ENCODE results near the gene SNX9. TPM values are rescaled to one million over a fixed set of nuclear protein-coding genes. Genes with fewer than 3 reads are reported as not detected.
A peak's percentile ranks its signal among the peaks of the same experiment; 100 is the strongest.
"Not testable (repeated sequence)": the region's sequence is repeated elsewhere in the genome, so short reads cannot be mapped to it uniquely, and the experiment has no call there.

The SNX9 gene
- total RNA-seq, 1 donor from 2014 or later: 14.7 TPM

DNA sequence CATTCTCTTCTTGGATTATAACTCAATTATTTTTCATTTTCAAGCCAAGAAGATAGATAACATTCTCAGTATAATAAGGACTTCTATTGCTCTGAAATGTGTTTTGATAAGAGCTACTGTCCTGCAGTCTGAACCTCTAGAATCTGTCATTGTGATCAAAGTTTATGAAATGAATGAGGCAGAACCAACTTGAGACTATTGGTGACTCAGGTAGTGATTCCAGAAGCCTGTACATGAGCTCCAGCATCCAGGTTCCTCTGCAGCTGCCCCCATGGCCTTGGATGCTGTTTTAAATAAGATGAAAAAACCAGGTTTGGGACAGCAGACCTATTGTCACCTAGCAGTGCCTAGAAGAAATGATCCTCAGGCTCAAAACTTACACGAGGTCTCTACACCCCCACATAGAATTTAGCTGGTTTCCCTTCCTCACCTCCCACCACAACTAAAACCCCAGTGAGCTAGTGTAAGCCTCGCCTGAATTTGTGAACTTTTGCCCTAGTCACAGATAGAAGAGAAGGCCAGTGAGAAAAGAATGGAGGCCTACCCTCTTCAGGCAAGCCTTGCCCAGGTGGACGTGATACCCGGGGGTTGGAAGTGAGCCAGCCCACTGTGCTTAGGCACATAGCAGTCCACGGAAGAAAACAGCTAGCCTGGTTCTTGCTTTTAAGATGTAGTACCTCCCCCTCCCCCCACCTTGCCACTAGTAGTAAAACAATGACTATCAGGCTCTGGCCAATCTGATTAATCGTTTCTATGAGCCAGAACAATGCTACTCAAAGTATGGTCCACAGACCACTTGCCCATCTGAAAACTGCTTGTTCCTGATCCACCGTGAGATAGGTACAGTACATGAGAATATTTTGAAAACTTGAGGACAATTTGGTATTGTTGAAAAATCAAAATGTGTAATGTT lies 85.6 kb downstream of the SNX9 start:
- DNase-seq (ENCODE audit: low spot score in 2 of 2) (no peak), FAIRE-seq (no peak)

DNA sequence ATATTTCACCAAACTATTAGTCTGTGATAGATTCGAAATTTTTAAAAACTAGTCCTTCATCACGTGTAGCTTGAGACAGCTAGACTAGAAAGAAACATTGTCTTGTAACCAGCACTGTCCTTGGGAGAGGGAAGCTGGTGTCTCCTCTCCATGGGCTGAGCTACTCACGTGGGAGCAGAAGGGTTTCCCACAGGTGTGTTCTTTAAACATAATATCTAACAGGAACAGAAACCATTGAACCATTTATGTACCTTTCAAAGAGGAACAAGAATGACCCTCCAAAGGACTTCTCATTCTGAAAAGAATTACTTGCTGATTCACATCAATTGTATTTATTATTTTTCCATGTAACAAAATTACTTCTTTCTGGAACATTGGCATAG lies 86.2 kb downstream of the SNX9 start:
- DNase-seq (ENCODE audit: low spot score in 2 of 2) (no peak), FAIRE-seq (no peak)

DNA sequence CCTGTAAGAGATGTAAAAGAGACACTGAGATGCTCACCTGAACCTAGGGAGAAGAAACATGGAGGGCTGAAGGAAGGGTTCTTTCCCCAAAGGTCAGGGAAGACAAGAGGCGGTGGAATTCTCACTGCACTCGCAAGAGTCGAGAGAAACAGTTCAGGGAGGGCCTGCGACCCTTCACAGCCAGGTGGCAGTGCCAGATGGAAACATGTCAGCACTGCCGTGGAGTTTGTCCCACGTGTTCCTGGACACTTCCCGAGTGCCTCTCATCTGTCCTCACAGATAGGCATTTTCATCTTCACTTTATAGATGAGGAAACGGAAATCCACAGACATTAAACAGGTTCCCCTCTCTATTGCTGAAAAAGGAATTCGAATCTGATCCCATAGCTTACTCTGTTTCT lies 88.2 kb downstream of the SNX9 start:
- no peak for DNase-seq (ENCODE audit: low spot score in 2 of 2)
- FAIRE-seq: no peak

DNA sequence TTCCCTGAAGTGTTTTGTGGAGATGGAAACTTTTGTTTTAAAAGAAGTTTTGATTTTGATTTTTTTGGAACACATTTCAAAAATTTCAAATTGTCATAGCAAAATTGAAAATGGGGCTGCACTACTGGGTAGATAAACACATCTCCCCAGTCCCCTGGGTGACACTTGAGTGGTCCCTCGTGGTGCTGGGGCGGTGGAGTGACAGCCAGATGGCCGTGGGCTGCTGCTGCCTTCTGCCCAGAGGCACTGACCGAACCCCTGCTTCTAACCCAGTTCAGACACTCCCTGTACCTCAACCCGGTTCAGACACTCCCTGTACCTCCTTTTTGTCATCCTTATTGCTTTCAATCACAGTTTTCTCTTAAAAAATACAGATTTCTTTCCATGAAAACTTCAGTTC lies 88.7 kb downstream of the SNX9 start:
- DNase-seq (ENCODE audit: low spot score in 2 of 2) (no peak), FAIRE-seq (no peak)

DNA sequence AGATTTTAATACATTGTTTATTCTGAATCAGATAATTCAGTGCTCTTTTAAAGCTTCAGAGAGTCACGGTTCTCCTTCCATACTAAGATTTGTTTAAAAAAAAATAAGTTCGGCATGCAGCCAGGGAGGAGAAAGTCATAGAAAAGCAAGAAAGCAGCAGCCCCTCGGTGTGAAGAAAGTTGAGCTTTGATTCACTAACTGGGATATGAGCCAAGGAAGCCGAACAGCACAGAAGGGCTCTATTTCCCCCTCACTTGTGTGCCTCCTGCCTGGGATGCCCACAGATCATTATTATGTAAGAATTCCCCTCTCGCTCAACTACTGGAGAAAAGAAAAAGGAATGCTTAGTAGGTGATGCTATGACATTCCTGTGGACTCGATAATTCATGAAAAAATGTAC lies 89.3 kb downstream of the SNX9 start:
- DNase-seq (ENCODE audit: low spot score in 2 of 2) (peak; percentile 13 to 56), FAIRE-seq (no peak)

DNA sequence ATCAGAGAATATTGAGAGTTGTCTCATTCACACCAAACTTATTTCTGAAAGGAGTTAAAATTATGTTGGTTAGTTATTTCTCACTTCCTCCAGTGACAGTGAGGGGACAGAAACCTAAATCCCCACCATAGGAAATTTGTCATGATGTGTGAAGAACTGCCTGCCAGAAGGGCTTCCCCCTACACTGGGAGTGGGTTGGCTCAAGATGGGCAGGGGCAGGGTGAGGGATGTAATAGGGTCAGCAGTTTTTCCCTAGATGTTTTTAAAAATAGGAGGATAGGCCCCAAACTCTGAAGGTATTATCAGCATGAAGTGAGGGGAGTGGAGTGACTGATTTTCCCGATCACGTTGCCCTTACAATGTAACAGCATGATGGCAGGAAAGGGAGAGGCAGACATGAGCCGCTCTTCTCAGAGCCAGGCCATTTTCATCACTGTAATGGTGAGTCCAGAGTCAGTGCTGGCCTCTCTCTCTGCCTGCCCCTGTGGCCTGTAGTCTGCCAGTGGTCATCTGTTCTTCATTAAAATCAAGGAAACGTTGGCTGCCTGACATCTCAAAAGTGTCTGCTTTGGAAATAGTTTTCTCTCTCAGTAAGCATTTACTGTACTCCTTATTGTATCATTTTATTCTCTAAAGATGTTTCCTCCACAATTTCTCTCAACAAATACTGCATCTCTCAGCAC lies 98.8 kb downstream of the SNX9 start:
- FAIRE-seq: no peak

DNA sequence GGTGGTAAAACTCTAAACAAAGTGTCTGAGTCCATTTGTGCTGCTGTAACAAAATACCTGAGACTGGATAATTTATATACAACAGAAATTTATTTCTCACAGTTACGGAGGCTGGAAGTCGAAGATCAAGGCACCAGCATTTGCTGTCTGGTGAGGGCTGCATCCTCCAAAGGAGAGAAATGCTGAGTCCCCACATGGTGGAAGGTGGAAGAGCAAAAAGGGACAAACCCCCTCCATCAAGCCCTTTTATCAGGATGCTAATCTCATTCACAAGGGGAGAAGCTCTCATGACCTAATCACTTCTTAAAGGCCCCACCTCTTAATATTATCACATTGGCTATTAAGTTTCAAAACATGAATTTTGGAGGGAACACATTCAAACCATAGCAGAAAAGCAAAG lies 102.7 kb downstream of the SNX9 start:
- DNase-seq (ENCODE audit: low spot score in 2 of 2) (no peak), FAIRE-seq (no peak)

More for the DNA sequence above, 98.8 kb downstream of the SNX9 start:
- DNase-seq (ENCODE audit: low spot score in 2 of 2): no peak

DNA sequence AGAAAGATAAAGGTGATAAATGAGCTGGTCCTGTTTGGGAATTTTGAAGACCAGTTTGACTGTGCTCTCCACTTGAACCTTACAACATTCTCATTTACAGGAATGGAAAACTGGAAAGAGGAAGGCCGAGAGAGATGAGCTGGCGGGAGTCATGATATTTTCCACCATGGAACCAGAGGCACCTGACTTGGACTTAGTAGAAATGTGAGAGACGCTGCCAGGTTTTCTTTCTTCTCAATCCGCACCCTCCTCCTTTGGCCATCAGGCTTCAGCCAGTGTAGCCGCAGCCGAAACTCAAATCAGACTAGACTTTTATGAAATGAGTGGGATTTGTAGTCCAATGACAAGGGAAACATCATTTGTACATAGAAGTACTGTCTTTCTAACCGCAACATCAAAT lies 104.0 kb downstream of the SNX9 start:
- FAIRE-seq: no peak
- no peak for DNase-seq (ENCODE audit: low spot score in 2 of 2)

DNA sequence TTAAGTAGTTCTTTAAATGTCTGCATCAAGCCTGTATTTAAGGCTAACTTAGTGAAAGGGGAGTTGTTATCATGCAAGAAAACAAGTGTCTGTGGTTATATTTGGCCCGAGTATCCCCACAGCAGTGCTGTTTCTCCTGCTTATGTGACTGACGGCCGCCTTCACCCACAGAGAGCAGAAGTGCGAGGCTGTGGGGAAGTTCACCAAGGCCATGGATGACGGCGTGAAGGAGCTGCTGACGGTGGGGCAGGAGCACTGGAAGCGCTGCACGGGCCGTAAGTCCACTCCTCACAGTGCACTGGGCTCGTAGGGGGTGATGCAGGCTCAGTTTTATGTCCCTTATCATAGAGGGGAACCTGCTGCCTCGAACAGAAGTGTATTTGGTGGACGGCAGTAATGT lies 105.4 kb downstream of the SNX9 start:
- FAIRE-seq: no peak
- no peak for DNase-seq (ENCODE audit: low spot score in 2 of 2)

DNA sequence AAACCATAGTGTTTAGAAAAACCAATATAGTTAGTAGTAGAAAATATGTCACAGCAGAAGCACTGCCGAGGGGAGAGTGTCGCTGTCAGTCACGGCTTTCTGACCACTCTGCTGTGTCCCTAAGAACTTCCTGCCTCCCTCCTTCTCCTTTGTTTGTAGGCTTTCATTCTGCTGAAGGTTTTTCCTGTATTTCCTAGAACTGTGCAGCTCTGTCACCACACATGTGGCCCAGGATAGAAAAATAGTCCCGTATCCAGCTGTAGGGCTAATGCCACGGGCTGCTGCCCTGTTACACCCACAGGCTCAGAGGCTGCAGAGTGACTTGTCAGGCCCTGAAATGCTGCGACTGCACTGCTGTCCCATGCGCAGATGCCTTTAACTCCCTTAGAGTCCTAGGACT lies 106.0 kb downstream of the SNX9 start:
- DNase-seq (ENCODE audit: low spot score in 2 of 2) (no peak), FAIRE-seq (no peak)

DNA sequence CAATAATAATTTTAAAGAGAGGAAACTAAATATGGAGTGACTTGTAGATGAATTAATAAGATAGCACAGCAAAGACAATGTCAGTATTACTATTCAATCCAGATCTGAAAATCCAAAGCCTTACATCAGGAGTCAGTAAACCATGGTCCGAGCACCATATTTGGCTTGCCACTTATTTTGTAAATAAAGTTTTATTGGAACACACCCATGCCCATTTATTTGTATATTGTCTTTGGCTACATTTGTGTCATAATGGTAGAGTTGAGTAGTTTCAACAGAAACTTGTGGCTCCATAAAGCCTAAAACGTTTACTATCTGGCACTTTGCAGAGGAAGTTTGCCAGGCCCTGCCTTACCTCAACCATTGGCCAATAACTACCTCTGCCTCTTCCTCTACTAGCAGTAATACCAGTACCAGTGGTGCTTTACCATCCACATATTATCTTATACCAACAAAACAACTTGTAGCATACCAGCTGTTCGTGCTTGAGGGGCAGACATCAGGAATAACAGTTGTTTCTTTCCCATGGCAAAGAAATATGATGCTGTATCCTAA lies 106.8 kb downstream of the SNX9 start:
- FAIRE-seq (no peak), DNase-seq (ENCODE audit: low spot score in 2 of 2) (no peak)

DNA sequence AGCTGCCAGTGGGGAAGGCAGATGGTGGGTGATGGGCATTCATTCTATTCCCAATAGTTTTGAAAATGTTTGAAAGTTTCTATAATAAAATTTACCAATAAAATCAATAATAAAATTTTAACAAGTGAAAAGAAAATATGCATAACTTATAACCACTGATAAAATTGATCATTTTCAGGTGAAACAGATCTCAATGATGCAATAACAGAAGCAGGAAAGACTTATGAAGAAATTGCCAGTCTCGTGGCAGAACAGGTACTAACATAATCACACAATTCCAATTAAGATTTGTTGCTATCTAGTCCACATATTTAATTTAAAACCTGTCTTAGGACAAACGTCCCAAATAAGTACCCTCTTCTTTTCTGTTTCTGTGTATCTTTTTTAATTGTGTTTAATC lies 112.7 kb downstream of the SNX9 start:
- no peak for FAIRE-seq

DNA sequence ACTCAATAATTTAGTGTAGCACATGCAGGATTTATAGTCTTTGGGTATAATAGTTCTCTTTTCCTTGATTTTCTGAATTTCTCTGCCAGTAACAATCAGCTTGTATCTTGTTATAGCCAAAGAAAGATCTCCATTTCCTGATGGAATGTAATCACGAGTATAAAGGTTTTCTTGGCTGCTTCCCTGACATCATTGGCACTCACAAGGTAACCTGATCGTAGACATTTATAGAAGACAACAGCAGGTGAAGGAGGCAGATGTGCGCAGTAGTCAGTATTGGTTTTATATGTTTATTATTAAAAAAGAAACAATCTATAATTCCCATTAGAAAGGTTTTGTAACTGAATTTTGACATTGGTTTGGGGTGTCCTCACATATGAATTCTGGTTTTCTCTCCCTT lies 114.3 kb downstream of the SNX9 start:
- DNase-seq (ENCODE audit: low spot score in 2 of 2) (no peak), FAIRE-seq (no peak)

More for the DNA sequence above, 112.7 kb downstream of the SNX9 start:
- no peak for DNase-seq (ENCODE audit: low spot score in 2 of 2)

DNA sequence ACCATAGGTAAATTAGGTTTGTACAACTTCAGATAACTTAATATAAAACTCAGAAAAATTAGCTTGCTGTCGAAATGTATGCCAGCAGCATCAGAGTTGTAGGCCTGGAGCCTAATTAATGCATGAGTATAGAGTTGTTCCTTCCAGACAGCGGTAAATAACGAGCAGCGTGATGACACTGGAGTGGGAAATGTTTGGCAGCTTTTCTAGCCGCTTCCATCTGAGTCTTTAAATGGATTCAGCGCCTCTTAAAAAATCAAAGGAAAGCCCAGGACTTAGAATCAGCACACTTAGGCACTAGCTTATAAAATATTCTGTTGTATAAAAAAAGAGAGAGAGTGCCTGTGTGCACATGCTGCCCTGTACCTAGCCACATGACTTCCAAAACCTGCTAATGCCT lies 114.9 kb downstream of the SNX9 start:
- DNase-seq (ENCODE audit: low spot score in 2 of 2) (no peak), FAIRE-seq (no peak)

DNA sequence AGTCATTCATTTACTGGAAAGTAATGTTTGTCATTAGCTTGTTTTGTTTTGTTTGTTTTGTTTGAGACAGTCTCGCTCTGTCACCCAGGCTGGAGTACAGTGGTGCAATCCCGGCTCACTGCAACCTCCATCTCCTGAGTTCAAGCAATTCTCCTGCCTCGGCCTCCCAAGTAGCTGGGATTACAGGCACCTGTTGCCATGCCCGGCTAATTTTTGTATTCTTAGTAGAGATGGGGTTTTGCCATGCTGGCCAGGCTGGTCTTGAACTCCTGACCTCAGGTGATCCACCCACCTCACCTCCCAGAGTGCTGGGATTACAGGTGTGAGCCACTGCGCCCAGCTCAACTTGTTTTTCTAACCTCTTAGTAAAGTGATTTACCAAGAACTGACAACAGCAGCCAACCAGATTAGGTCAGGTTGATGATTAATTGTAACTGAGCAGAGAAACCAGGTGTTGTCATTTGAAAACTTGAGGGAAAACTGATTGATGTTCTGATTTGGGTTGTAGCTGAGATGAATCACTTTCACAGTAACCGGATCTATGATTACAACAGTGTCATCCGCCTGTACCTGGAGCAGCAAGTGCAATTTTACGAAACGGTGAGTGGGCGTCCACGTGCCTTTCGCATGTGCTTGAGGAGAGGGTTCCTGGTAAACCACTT lies 117.5 kb downstream of the SNX9 start:
- DNase-seq (ENCODE audit: low spot score in 2 of 2); FAIRE-seq: not testable (repeated sequence)

DNA sequence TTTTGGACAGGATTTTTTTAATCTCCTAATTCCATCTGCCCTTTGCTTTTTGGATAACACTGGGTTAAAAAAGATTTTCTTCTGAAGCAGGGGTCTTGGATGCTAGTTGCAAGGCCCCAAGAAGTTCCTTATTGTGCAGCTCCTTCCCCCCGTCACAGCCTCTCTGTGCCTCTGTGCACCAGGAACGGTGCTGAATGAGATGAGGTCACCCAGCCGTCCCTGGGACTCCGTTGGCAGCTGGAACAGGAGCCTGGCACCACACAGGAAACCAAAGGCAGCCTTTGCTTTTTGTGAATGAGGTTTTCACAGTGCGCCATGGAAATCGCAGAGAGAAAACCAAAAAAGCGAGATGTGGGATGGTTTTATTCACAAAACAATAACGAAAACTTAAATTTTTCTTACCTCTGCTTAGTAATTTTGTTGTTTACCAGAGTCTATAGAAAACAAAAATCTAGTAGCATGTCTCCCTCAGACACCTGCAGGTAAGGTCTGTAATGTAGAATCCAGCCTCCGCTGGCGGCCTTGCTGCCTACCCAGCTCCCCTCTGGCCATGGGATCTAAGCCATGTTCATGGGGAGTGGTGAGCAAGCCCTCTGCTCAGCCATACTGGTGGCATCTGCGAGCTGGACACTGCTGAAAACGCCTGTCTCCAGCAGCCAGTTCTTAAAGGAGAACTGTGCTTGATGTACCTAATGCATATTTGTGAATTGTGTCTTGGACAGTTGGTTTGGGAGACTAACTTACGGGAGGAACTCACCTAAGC lies 118.2 kb downstream of the SNX9 start:
- DNase-seq (ENCODE audit: low spot score in 2 of 2) (peak in 1 of 2 donors; percentile 37), FAIRE-seq (no peak)

DNA sequence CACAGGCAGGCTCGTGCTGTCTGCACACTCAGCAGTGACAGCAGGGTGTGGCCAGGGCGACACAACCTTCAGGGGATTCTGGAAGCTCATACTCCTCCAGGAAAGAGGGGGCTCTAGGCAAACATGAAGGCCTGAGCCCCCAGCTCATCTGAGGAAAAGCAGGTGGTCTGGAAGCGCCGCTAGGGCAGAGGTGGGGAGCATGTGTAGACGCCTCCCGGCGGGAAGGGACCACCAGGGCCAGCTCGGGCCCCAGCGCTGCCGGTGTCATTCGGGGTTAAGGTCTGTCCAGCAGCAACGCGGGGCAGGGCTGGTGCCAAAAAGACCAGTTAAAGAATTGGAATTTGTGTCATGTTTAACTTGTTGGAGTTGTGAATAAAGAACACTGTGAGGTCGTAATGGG lies 119.3 kb downstream of the SNX9 start:
- no peak for FAIRE-seq
- no peak for DNase-seq (ENCODE audit: low spot score in 2 of 2)

DNA sequence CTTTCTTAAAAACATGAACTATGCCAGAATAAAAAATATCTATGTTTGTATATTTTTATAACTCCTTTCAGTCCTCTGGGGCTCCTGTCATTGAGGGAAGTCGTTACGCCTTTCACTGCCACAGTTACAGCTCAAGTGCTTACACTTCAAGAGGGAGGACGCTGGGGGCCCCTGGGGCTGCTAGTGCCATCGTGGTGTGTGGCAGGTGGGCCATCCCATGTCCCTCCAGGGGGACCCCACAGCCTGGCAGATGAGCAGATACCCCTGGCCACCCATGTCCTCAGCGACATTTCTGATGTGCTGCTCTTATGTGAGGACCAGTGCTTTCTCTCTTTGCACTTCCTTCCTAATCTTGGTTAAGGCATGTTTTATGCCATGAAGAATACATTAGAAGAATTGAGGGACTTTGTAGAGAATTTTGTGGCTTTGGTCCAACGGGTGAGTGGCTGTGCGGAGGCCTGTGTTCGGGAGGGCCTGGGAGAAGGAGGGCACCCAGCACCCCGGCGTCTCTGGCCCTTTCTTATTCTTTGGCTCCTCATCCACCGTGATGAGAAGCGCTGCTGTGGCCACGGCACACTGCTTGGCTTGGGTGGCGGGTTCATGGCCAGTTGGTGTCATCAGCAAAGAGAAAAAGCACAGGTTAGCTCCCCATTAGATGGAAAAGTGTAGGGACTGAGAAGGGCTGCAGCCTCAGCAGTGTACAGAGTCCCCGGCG lies 120.4 kb downstream of the SNX9 start:
- FAIRE-seq: no peak
- DNase-seq (ENCODE audit: low spot score in 2 of 2): no peak

DNA sequence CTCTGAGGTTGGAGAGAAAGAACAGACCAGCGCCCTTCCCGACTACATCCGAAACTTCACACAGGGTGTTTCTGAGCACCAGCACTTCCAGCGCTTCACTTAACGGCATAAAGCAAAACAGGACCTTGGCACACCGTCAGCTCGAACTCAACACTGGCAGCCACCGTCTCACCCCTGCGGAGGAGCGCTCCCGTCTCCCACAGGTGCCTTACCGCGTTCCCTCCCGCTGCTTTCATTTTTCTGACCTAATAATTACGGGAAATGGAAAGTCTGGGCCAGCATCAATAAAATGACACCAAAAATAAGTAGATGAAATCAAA lies 120.9 kb downstream of the SNX9 start:
- FAIRE-seq (no peak), DNase-seq (ENCODE audit: low spot score in 2 of 2) (no peak)
